Measurements from ENCODE around the gene EPS8L2.
"Not testable (repeated sequence)": the region's sequence is repeated elsewhere in the genome, so short reads cannot be mapped to it uniquely, and the experiment has no call there.

Gene EPS8L2

DNA sequence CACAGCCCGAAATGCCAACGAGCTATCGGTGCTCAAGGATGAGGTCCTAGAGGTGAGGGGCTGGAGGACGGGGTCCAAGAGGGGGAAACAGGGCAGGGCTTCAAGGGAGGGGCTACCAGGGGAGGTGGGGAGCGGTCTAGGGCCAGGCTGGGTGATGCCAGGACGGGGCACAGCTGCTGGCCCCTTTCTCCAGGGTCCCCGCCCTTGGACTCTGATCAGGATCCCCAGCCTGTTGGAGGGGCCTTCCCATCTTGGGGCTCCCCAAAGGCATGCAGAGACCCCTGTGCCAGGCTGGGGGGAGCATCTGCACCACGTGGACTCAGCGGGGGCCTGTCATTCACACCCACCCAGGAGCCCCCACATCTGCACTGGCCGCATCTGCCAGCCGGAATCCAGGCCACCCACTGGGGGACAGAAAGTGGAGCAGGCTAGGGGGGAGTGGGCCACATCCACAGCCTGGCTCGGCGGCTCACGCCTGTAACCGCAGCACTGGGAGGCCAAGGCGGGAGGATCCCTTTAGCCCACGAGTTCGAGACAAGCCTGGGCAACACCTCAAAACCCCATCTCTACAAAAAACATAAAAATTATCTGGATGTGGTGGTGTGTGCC is 18.9 kb downstream of the EPS8L2 start:
- no peak for DNase-seq (ENCODE audit: low read depth in 1 of 2, low spot score in 1 of 2)

DNA sequence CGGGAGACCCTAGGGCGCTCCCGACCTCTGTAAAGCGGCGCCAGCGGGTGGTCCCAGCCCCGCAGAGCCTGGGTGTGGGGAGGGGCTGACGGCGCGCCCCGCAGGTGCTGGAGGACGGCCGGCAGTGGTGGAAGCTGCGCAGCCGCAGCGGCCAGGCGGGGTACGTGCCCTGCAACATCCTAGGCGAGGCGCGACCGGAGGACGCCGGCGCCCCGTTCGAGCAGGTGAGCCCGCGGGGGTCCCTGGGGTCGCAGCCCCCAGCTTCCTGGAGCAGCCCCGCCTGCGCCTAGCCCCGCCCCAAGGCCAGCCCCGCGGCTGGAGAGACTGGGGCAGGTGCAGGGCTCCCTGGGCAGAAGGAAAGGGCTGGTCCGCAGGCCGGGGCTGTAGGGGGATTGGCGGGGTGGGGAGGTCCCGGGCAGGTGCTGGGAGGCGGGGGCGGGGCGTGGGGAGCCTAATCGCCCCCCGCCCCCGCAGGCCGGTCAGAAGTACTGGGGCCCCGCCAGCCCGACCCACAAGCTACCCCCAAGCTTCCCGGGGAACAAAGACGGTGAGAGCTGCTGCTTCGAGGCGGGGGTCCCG is 19.7 kb downstream of the EPS8L2 start:
- DNase-seq (ENCODE audit: low read depth in 1 of 2, low spot score in 1 of 2): no peak

GRCh38 chr11:726278-727220 is 20.5 kb downstream of the EPS8L2 start:
- DNase-seq (ENCODE audit: low read depth in 1 of 2, low spot score in 1 of 2): no peak

GRCh38 chr11:727281-727701 is 21.3 kb downstream of the EPS8L2 start:
- DNase-seq (ENCODE audit: low read depth in 1 of 2, low spot score in 1 of 2): no peak

DNA sequence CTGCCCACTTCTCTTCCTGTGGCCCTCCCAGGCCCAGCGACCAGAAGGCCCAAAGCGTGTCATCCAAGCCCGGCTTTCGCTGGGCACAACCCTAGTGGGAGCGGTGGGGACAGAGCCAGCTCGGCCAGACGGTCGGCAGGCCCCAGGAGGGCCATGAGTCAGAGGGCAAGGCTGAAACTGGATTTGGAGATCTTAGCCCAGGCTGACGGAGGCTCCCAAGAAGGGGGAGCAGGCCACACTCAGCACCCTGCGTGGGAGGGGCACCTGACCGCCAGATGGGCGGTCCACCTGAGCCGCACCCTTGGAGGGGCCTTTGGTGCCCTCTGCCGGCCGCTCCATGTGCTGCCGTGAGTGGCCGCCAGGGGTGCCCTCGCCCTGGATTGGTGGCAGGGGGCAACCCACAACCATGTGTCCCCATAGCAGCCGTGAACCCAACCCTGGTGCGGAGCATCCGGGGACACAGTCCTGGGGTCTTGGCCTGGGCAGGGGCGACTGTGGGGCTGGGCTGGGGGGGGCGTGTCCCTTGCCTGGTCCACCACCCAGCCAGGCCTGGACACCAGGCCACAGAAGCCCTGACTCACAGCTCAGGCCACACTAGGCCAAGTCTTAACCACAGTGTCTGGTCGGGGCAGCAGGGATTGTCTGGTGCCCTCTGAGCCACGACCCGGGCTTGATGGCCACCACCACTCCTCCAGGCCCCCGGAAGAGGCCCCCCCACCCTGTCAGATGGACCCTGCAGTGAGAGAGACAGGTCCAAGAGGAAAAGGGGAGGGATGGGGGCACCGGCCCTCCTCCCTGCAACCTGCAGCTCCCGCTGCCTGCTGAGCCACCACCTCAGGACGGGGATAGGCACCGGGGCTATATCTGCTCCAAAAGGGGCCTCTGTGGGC is 22.1 kb downstream of the EPS8L2 start:
- DNase-seq (ENCODE audit: low read depth in 1 of 2, low spot score in 1 of 2): peak; percentile 68 to 75

DNA sequence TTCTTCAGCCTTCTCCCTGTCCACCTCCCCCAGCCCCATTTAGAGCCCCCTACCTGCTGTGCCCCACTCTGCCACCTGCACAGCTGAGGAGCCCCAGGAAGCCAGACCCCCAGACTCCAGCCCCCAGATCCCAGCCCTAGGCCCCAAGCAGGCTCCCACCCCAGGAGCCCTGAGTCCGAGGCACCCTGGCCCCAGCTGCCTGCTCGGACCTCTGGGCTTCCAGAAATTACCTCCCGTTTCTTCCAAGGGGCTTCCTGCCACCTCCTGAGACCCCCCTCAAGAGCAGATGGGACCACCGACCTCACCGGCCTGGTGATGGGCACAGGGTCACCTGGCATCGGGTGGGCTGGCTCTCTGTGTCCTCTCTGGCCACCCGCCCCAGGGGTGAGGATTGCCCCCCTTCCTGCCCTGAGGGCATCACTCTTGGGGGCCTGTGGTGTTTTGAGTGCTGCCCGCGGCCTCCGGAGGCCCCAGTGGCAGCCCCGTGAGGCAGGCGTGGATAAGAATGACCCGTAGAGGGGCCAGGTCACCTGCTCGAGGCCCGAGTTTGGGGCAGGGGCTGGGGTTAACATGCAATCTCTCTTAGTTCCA is 23.0 kb downstream of the EPS8L2 start:
- no peak for DNase-seq (ENCODE audit: low read depth in 1 of 2, low spot score in 1 of 2)

- no peak for DNase-seq (ENCODE audit: low read depth in 1 of 2, low spot score in 1 of 2)
Observed at GRCh38 chr11:729492-730074, 23.6 kb downstream of the EPS8L2 start.

DNA sequence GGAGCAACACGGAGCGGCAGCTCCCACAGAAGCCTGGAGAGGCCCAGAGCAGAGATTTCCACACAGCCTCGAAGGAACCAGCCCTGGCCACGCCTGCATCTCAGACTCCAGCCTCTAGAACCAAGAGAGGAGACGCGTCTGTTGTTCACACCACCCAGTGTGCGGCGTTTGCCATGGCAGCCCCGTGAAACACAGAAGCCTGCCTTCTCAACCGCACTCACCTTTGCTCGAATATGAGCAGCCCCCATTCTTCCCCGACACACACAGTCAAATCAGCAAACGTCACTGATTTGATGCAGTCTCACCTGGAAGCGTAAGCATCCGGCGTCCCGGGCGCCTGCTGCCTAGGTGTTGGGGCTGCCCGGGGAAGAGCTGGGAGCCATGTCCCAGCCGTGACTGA is 27.0 kb downstream of the EPS8L2 start:
- no peak for DNase-seq (ENCODE audit: low read depth in 1 of 2, low spot score in 1 of 2)

DNA sequence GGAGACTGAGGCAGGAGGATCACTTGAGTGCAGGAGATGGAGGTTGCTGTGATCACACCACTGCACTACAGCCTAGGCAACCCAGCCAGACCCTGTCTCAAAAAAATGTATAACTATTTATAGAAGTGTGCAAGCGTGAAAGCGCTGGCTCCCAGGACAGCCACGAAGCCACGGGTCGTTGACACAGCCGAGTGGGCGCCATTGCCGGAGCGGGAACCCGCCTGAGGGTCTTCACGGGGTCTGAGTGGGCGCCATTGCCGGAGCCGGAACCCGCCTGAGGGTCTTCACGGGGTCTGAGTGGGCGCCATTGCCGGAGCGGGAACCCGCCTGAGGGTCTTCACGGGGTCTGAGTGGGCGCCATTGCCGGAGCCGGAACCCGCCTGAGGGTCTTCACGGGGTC is 28.5 kb downstream of the EPS8L2 start:
- not testable (repeated sequence) for DNase-seq (ENCODE audit: low read depth in 1 of 2, low spot score in 1 of 2)

- DNase-seq (ENCODE audit: low read depth in 1 of 2, low spot score in 1 of 2): no peak
Observed at GRCh38 chr11:737366-737765, 31.3 kb downstream of the EPS8L2 start.

GRCh38 chr11:737899-738298 is 31.9 kb downstream of the EPS8L2 start:
- not testable (repeated sequence) for DNase-seq (ENCODE audit: low read depth in 1 of 2, low spot score in 1 of 2)

DNA sequence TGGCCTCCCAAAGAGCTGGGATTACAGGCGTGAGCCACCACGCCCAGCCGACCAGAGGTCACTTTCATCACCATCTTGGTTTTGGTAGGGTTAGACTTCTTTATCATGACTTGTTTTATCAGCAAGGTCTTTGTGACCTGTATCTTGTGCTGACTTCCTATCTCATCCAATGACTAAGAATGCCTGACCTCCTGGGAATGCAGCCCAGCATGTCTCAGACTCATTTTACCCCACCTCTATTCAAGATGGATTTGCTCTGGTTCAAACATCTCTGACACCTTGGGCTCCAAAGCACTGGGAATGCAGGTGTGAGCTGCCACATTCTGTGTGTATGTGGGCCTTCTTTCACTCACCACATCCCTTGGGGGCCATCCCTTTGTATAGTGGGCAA is 36.1 kb downstream of the EPS8L2 start:
- no peak for DNase-seq (ENCODE audit: low read depth in 1 of 2, low spot score in 1 of 2)

DNA sequence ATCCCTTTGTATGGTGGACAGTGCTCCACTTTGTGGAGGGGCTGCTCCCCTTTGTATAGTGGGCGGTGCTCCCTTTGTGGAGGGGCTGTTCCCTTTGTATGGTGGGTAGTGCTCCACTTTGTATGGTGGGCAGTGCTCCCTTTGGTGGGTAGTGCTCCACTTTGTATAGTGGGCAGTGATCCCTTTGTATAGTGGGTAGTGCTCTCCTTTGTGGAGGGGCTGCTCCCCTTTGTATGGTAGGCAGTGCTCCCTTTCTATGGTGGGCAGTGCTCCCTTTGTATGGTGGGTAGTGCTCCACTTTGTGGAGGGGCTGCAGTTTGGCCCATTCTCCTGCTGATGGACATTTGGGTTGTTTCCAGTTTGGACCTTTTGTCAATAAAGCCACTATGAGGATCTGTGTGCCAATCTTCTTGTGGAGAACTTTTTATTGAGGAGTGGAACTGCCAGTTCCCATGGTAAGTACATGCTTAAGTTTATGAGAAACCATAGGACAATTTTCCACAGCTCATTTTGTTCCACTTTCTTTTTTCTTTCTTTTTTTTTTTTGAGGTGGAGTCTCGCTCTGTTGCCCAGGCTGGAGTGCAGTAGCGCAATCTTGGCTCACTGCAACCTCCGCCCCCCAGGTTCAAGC is 36.7 kb downstream of the EPS8L2 start:
- DNase-seq (ENCODE audit: low read depth in 1 of 2, low spot score in 1 of 2): no peak

DNA sequence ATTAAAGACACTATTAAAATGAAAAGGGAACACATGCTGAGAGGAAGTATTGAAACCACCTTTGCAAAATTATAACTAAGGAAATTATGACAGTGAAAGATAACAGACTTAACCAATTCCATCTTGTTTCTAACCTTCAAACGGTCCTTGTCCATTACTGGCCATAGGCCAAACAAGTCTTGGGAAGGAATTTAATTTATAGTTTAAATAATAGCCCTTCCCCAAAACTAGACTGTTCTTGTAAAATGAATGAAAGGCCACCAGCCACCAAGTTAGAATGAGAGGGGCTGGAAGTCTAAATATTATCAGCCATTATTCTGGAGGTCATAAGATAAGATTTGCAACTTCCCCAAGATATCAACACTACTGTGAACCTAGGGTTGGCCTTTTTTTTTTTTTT is 39.4 kb downstream of the EPS8L2 start:
- DNase-seq (ENCODE audit: low read depth in 1 of 2, low spot score in 1 of 2): no peak

DNA sequence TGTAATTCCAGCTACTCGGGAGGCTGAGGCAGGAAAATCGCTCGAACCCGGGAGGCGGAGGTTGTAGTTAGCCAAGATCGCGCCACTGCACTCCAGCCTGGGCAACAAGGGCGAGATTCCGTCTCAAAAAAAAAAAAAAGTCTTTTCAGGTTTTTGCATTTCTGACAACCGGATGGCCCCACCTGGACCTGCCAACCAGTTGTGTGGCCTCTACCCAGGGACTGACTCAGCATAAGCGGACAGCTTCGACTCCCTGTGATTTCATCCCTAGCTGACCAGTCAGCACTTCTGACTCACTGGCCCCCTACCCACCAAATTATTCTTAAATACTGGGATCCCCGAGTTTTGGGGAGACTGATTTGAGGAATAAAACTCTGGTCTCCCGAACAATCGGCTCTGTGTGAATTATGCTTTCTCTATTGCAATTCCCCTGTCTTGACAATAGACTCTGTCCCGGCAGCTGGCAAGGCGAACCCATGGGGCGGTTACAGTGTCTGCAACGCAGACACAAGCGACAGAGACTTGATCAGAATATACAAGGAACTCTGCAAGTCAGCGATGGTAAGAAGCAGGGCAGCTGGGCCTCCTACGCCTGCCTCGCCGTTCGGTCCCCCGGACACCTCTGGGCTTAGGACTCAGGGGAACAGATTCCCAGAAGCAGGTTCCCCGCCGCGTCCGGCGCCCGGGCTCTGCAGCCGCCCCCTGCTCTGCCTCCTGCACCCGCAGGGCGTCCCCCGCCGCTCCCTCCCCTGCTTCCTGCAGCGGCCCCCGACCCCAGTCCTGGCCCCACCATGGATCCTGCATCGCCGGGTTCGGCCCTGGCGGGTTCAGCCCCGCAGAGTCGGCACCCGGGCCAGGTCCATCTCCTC is 40.5 kb downstream of the EPS8L2 start:
- no peak for DNase-seq (ENCODE audit: low read depth in 1 of 2, low spot score in 1 of 2)

DNA sequence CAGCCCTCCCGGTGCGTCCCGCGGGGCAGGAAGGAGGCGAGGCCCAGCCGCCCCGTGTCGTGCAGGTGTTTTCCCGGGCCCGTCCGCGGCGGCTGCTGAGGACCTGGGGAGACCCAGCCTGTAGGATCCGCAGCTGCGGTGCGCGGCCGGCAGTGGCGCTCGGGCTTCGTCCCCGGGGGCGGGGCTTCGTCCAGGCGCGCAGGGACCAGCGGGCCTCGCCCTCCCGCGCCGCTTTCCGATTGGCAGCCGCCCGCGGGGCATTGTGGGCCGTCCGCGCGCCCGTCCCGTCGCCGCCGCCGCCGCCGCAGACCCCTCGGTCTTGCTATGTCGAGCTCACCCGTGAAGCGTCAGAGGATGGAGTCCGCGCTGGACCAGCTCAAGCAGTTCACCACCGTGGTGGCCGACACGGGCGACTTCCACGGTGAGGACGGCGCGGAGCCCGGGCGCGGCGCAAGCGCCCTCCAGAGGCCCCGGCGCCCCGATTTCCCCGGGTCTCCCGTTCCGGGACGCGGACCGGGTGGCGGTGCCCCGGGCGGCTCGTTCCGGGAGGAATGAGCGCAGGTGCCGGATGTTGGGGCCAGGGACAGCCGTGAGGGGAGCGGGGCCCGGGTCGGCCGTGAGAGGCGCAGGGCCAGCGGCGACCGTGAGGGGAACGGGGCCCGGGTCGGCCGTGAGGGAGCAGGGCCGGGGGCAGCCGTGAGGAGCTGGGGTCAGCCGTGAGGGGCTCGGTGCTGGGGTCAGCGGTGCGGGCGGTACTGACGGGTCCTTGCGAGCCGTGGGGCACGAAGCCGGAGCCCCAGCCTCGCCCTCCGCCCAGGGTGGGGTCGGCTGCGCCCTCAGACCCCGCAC is 41.4 kb downstream of the EPS8L2 start, which contains the start of gene TALDO1:
TSS of gene TALDO1 (plus strand) at position 307 of the 849 bp plus-strand sequence. CDS start at position 325, 18 bp downstream.
- DNase-seq (ENCODE audit: low read depth in 1 of 2, low spot score in 1 of 2): peak; percentile 63 to 80

DNA sequence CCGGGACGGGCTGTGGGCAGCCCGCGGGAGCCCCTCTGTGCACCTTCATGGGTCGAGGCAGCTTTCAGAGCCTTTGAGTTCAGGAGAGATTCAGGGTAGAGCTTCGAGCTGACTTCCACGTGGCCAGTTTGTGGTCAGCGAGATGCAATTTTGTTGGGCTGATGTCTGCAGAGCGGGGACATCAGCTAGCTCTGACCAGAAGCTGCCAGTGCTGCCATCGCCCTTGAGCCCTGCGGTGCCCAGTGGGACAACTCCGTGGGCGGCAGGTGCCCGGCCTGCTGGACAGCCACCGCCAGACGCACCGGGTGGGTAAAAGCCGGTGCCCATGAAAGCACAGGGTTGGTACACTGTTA is 42.0 kb downstream of the EPS8L2 start:
- no peak for DNase-seq (ENCODE audit: low read depth in 1 of 2, low spot score in 1 of 2)

DNA sequence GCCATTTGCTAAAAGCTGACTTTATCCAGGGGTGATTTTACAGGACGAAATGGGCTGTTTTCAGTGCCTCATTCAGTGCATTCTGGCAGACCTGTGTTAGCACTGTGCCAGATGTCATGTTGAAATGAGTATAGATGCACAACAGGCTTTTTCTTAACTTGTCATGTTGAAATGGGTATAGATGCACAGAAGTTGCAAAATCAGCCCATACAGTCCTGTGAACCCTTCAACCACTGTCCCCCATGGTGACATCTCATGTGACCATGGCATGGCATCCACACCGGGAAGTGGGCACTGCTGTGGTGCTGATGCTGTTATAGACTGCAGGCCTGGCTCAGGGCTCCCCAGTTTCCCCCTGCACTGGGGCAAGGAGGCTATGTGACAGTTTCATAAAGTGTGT is 43.7 kb downstream of the EPS8L2 start:
- no peak for DNase-seq (ENCODE audit: low read depth in 1 of 2, low spot score in 1 of 2)

All from stimulated activated CD4-positive, alpha-beta T cell treated with anti-CD3 and anti-CD28 coated beads, Interleukin-15, amount 100 ng/mL, for 1 hour (primary cell).